Heart left ventricle (tissue), 16 donors: ENCODE results near the gene CRADD. TPM values are rescaled to one million over a fixed set of nuclear protein-coding genes. Genes with fewer than 3 reads are reported as not detected.

Source experiments
- ATAC-seq, 4 donors: fragments of 200-7000 bp; cut with Tn5 transposase; one replicate each; pipeline ENCODE4 v1.9.1; 2020 to 2022; ENCODE audit warnings: moderate library complexity in 4 of 4, mild to moderate bottlenecking in 3 of 4, moderate number of reproducible peaks in 1 of 4
- DNase-seq, 5 donors: peaks; one replicate each; pipeline ENCODE4 v3.0.0-alpha.2; 2020
- H3K27ac ChIP-seq, 12 donors: fragments of 200-600 bp; sonication (generic) in 4 of 12; one replicate each; pipeline versions ENCODE4 v1.5.0 to v1.8.0; 2016 to 2022; ENCODE audit warnings: mild to moderate bottlenecking in 2 of 12
- H3K27me3 ChIP-seq, 9 donors: fragments of 200-600 bp; sonication (generic) in 2 of 9; one replicate each; pipeline versions ENCODE4 v1.5.1 to v1.8.0; 2016 to 2022; ENCODE audit warnings: mild to moderate bottlenecking in 3 of 9
- H3K36me3 ChIP-seq, 9 donors: fragments of 200-600 bp; sonication (generic) in 2 of 9; one replicate each; pipeline versions ENCODE4 v1.5.0 to v1.8.0; 2018 to 2022; ENCODE audit warnings: mild to moderate bottlenecking in 2 of 9
- H3K4me1 ChIP-seq, 12 donors: fragments of 200-600 bp; sonication (generic) in 4 of 12; one replicate each; pipeline versions ENCODE4 v1.5.0 to v1.8.0; 2016 to 2022; ENCODE audit warnings: mild to moderate bottlenecking in 3 of 12
- H3K4me3 ChIP-seq, 12 donors: fragments of 200-600 bp; sonication (generic) in 4 of 12; one replicate each; pipeline versions ENCODE4 v1.5.0 to v1.8.0; 2017 to 2022; ENCODE audit warnings: mild to moderate bottlenecking in 9 of 12, moderate library complexity in 4 of 12
- H3K9me3 ChIP-seq, 12 donors: fragments of 200-600 bp; sonication (generic) in 4 of 12; one replicate each; pipeline versions ENCODE4 v1.5.0 to v1.8.0; 2016 to 2022; ENCODE audit warnings: mild to moderate bottlenecking in 1 of 12
- CTCF ChIP-seq, 12 donors: fragments of 200-600 bp; sonication (generic) in 4 of 12; IDR thresholded peaks; one replicate each; pipeline versions ENCODE4 v1.5.0 to v1.8.0; 2018 to 2022; ENCODE audit warnings: antibody characterized with exemption in 12 of 12, mild to moderate bottlenecking in 5 of 12
- POLR2A ChIP-seq, 2 donors: fragments of 450-650 bp; IDR thresholded peaks; one replicate each; pipeline ENCODE4 v1.6.1; 2017; ENCODE audit warnings: antibody characterized with exemption in 2 of 2, mild to moderate bottlenecking in 2 of 2, moderate library complexity in 2 of 2
- WGBS, 4 donors: extraction: QIAGEN DNeasy Blood & Tissue Kit in 2 of 4; methylation state at CpG; one replicate each; pipeline versions ENCODE4 v1.1.5 to v1.1.7; 2013 to 2018; 5-methylcytosine and 5-hydroxymethylcytosine counted together
- intact Hi-C, 10 donors: fragments of 100-400 bp; cut with DNase I; formaldehyde crosslinking; loops; one replicate each; pipeline versions ENCODE4 v1.11.1 to v1.14.2; 2022
- polyA plus RNA-seq, 2 donors: library from polyadenylated mRNA; stranded (reverse); fragments of 200-250 nt; gene quantifications; one replicate each; pipeline ENCODE4 v1.2.3, GENCODE V29; 2013
- total RNA-seq, 9 donors: library from RNA; depleted of rRNA in 2 of 9; stranded (reverse); fragments of >200 nt in 2 of 9; fragmentation: NEBNext Ultra II Directional in 3 of 9; extraction: Animal tissue kit (Norgen Biotek cat#: 25700) in 3 of 9; gene quantifications; one replicate each; pipeline versions ENCODE4 v1.1.0 to v1.2.4, GENCODE V29; 2016 to 2023
- donor health status: ischemic (EF 13 %, LVEDD 7.1; RV severe dilation, severe dysfunction).
- donor health status: healthy with polysubstance abuse.
- donor health status: DM: no; HTN: yes; CAD: no.
- donor health status: DM: no; HTN: no; CAD: no.
- donor health status: ischemic (EF 25% LVEDD 6.9; RV normal size, moderate dysfunction).
- donor health status: ischemic (EF 25% LVEDD 5.7; RV mildly dilated, moderate dysfunction).
- donor health status: healthy.
- donor health status: DM: yes; HTN: yes; CAD: no.
- donor health status: ischemic (EF 35%, LVEDD 5.7; RV mildly dilated, moderate dysfunction).
- donor health status: nonischemic (EF 11% LVEDD 7.7; RV severe dilation, severe dysfunction).
- donor health status: DM: yes; HTN: yes; CAD: no.
- donor health status: PGD.
- donor health status: ischemic (EF 29% LVEDD 5.4; RV normal size, mild dysfunction).
- donor health status: nonischemic (EF 23%, LVEDD 6.1; RV moderate dilation, normal function).

Gene CRADD
- total and polyA plus RNA-seq, 11 donors = 11.0 to 100 (median 44.5) TPM

GRCh38 chr12:93767524-93767863, 90.3 kb downstream of the CRADD start:
- no peak overlapping the region for H3K4me3 ChIP-seq
- no peak for DNase-seq
- ATAC-seq = peak in 3 of 4 donors; percentile 12 to 26 (median 20)
- intact Hi-C loops = loop anchor here (1.0 to 10.0 kb wide), 12 partner anchors 45 to 337 kb away; no protein-coding TSS in a partner anchor
- no peaks in the 10 kb centered on the region for H3K27me3 ChIP-seq
- H3K27ac ChIP-seq = peak overlapping the region in 10 of 12 donors; percentile 21 to 72 (median 63)
- H3K9me3 ChIP-seq = no peaks in the 10 kb centered on the region
- TF ChIP-seq POLR2A (IDR thresholded peaks at IDR 0.05) (no peak), CTCF (IDR thresholded peaks at IDR 0.05) (no peak)
- peaks cover 0 to 51% (median 37%) of the 10 kb centered on the region in 12 donors for H3K4me1 ChIP-seq
- no peaks in the 10 kb centered on the region for H3K36me3 ChIP-seq

- H3K4me1 ChIP-seq = peaks cover 2 to 42% (median 29%) of the 10 kb centered on the region in 12 donors
- intact Hi-C loops = loop anchor here in 5 of 10 donors (5.0 to 10.0 kb wide), 4 partner anchors 110 to 303 kb away; no protein-coding TSS in a partner anchor
- WGBS, 4 donors = 86 to 87% (median 87%) methylated on average over 3 of the region's 3 CpGs
- H3K27me3 ChIP-seq = no peaks in the 10 kb centered on the region
- no peak for ATAC-seq
- no peak for TF ChIP-seq POLR2A (IDR thresholded peaks at IDR 0.05)
- TF ChIP-seq CTCF (IDR thresholded peaks at IDR 0.05) = no peak
- H3K36me3 ChIP-seq = no peaks in the 10 kb centered on the region
- DNase-seq = no peak
- peak overlapping the region in 1 of 12 donors; percentile 5 for H3K27ac ChIP-seq
- H3K9me3 ChIP-seq = no peaks in the 10 kb centered on the region
- no peak overlapping the region for H3K4me3 ChIP-seq
These were observed 95.0 kb downstream of the CRADD start for GRCh38 chr12:93772003-93772700.

- H3K27me3 ChIP-seq = no peaks in the 10 kb centered on the region
- peak in 2 of 4 donors; percentile 21 to 27 for ATAC-seq
- 57 to 68% (median 62%) methylated on average over 5 of the region's 5 CpGs for WGBS, 4 donors
- H3K27ac ChIP-seq = peak overlapping the region in 3 of 12 donors; percentile 1 to 18 (median 5)
- H3K36me3 ChIP-seq = no peaks in the 10 kb centered on the region
- H3K4me1 ChIP-seq = peaks cover 9 to 42% (median 29%) of the 10 kb centered on the region in 12 donors
- H3K9me3 ChIP-seq = no peaks in the 10 kb centered on the region
- intact Hi-C loops = loop anchor here in 5 of 10 donors (5.0 to 10.0 kb wide), 4 partner anchors 109 to 302 kb away; no protein-coding TSS in a partner anchor
- DNase-seq = peak in 1 of 5 donors; percentile 33
- H3K4me3 ChIP-seq = no peak overlapping the region
- no peak for TF ChIP-seq CTCF (IDR thresholded peaks at IDR 0.05)
- TF ChIP-seq POLR2A (IDR thresholded peaks at IDR 0.05) = no peak
These were observed 96.1 kb downstream of the CRADD start for GRCh38 chr12:93773122-93773871.

- peaks cover 12 to 60% (median 44%) of the 10 kb centered on the region in 12 donors for H3K4me1 ChIP-seq
- intact Hi-C loops = loop anchor here in 5 of 10 donors (5.0 to 10.0 kb wide), 3 partner anchors 36 to 298 kb away; no protein-coding TSS in a partner anchor
- peak in 2 of 4 donors; percentile 19 to 28 for ATAC-seq
These were observed 99.4 kb downstream of the CRADD start for GRCh38 chr12:93776581-93777018.

More at GRCh38 chr12:93776581-93777018, 99.4 kb downstream of the CRADD start:
- Histone ChIP-seq H3K27me3 (no peaks in the 10 kb centered on the region), H3K36me3 (no peaks in the 10 kb centered on the region), H3K4me3 (no peak overlapping the region), H3K27ac (peak overlapping the region; percentile 74 to 92 (median 84)), H3K9me3 (no peaks in the 10 kb centered on the region)
- TF ChIP-seq CTCF (IDR thresholded peaks at IDR 0.05) = no peak
- no peak for TF ChIP-seq POLR2A (IDR thresholded peaks at IDR 0.05)
- DNase-seq = no peak
- 32 to 55% (median 40%) methylated on average over 2 of the region's 2 CpGs for WGBS, 4 donors
